ENCODE results near the gene ARHGEF16. TPM values are rescaled to one million over a fixed set of nuclear protein-coding genes. Genes with fewer than 3 reads are reported as not detected.

Gene ARHGEF16
- 15.5 to 17.2 TPM (median 16.1 TPM) in 3 replicates for total RNA-seq (2021)
- Bru-seq, nascent RNA, result percentile 44 among the genes with signal in this experiment
- long read RNA-seq, experiment 1, transcript ARHGEF16-203 (15 exons, 3,061 nt), result major isoform, 50 of 119 reads
- long read RNA-seq, experiment 1, partial matches to known transcripts, result 8 of 119 reads
- long read RNA-seq, experiment 1, other reads (novel, unspliced or antisense), result 59 of 119 reads
- long read RNA-seq, experiment 2, partial matches to known transcripts, result 8 of 19 reads
- long read RNA-seq, experiment 2, other reads (novel, unspliced or antisense), result 6 of 19 reads
- long read RNA-seq, experiment 3, partial matches to known transcripts, result 1 of 1 reads
- long read RNA-seq, experiment 3, other reads (novel, unspliced or antisense), result 0 of 1 reads

GRCh38 chr1:3453891-3454810 is at the start of gene ARHGEF16:
Gene ARHGEF16, plus strand, starts transcription at chr1:3454665. Its CDS starts 8,420 bp downstream, at chr1:3463085.
- peak; percentile 87 for DNase-seq (ENCODE audit: low spot score)
- Mint-ChIP-seq H3K27ac (peak within 1 kb of the TSS; percentile 70), H3K4me1 (peaks cover 14% of the 10 kb centered on the region), H3K9me3 (no peaks in the 10 kb centered on the region), H3K27me3 (ENCODE audit: low read depth) (no peaks in the 10 kb centered on the region; the same call in 1 of the 2 replicates), H3K4me3 (peak within 1 kb of the TSS; percentile 74), H3K36me3 (0 out of 2 replicates have a peak, but pooled peaks cover 2% of the 10 kb centered on the region)
- peak; percentile 56 for ATAC-seq
- ChIA-PET POLR2A (interaction anchor here (0.9 to 1.7 kb wide), 3 partner anchors 17 to 28 kb away, joined by 3 to 11 read pairs (median 4); no protein-coding TSS in a partner anchor), CTCF (interaction anchor here (0.6 to 3.8 kb wide), 44 partner anchors 10 to 273 kb away, joined by 3 to 165 read pairs (median 8); partner anchors contain the start of gene MEGF6)
- TF ChIP-seq GRHL2 (CRISPR knock-in tag; IDR thresholded peaks at IDR 0.05; ENCODE audit: insufficient replicate concordance, severe bottlenecking), result no peak
- no peak for TF ChIP-seq NFYB (CRISPR knock-in tag; conservative IDR thresholded peaks at IDR 0.05; ENCODE audit: low read depth)
- no peak for TF ChIP-seq NR2C2 (CRISPR knock-in tag; IDR thresholded peaks at IDR 0.05)
- TF ChIP-seq ATF6 (CRISPR knock-in tag; IDR thresholded peaks at IDR 0.05), result no peak
- TF ChIP-seq HMGXB4 (CRISPR knock-in tag; IDR thresholded peaks at IDR 0.05), result no peak; the same call in 1 of the 2 replicates
- no peak for TF ChIP-seq ATF2 (CRISPR knock-in tag; IDR thresholded peaks at IDR 0.05; ENCODE audit: borderline replicate concordance, low read depth)
- TF ChIP-seq TEAD1 (CRISPR knock-in tag; IDR thresholded peaks at IDR 0.05), result no peak
- TF ChIP-seq ZNF423 (CRISPR knock-in tag; IDR thresholded peaks at IDR 0.05), result no peak
- no peak for TF ChIP-seq PRRX2 (CRISPR knock-in tag; IDR thresholded peaks at IDR 0.05)
- no peak for TF ChIP-seq ZNF416 (CRISPR knock-in tag; IDR thresholded peaks at IDR 0.05)
- TF ChIP-seq ZNF121 (CRISPR knock-in tag; IDR thresholded peaks at IDR 0.05), result no peak
- TF ChIP-seq AFF4 (CRISPR knock-in tag; IDR thresholded peaks at IDR 0.05; ENCODE audit: borderline replicate concordance), result no peak
- no peak for TF ChIP-seq ZNF671 (CRISPR knock-in tag; IDR thresholded peaks at IDR 0.05)
- TF ChIP-seq USF1 (CRISPR knock-in tag; IDR thresholded peaks at IDR 0.05), result peak; percentile 87
- TF ChIP-seq NR3C1 (CRISPR knock-in tag; conservative IDR thresholded peaks at IDR 0.05; ENCODE audit: low read depth), result no peak
- TF ChIP-seq ZNF219 (CRISPR knock-in tag; IDR thresholded peaks at IDR 0.05; ENCODE audit: borderline replicate concordance), result no peak
- peak; percentile 88 for TF ChIP-seq MAX (CRISPR knock-in tag; IDR thresholded peaks at IDR 0.05)
- peak; percentile 53; the same call in 1 of the 2 replicates for TF ChIP-seq GABPB1 (CRISPR knock-in tag; IDR thresholded peaks at IDR 0.05)
- no peak for TF ChIP-seq IRF1 (CRISPR knock-in tag; IDR thresholded peaks at IDR 0.05)
- TF ChIP-seq CBFB (CRISPR knock-in tag; IDR thresholded peaks at IDR 0.05; ENCODE audit: low read depth), result no peak
- no peak; the same call in 1 of the 2 replicates for TF ChIP-seq ESRRA (CRISPR knock-in tag; IDR thresholded peaks at IDR 0.05; ENCODE audit: borderline replicate concordance)
- TF ChIP-seq KAT7 (CRISPR knock-in tag; IDR thresholded peaks at IDR 0.05; ENCODE audit: borderline replicate concordance), result 0 out of 2 replicates have a peak, but pooled peaks have one; percentile 28
- peak; percentile 91 for TF ChIP-seq GTF2I (CRISPR knock-in tag; conservative IDR thresholded peaks at IDR 0.05)
- no peak for TF ChIP-seq SMAD4 (CRISPR knock-in tag; IDR thresholded peaks at IDR 0.05)

Measured in WTC11 (cell line).